Activated effector memory CD4-positive, alpha-beta T cell treated with Interleukin-2 at 50 U/mL for 16 hours (primary cell): ENCODE results near the gene ALDH6A1.

Experiments
- DNase-seq: peaks from one replicate; pipeline ENCODE4 v3.0.0-alpha.2; 2020

ALDH6A1 gene

GRCh38 chr14:74048281-74048680 lies 36.0 kb downstream of the ALDH6A1 start:
- DNase-seq = no peak

- no peak for DNase-seq
Measured at GRCh38 chr14:74045522-74045921, 38.7 kb downstream of the ALDH6A1 start.

- no peak for DNase-seq
Measured at GRCh38 chr14:74042296-74042695, 42.0 kb downstream of the ALDH6A1 start.

- DNase-seq = no peak
Measured at GRCh38 chr14:74038020-74038859, 46.0 kb downstream of the ALDH6A1 start.

- DNase-seq = no peak
Measured at GRCh38 chr14:74035556-74035955, 48.7 kb downstream of the ALDH6A1 start.

GRCh38 chr14:74034572-74034971 lies 49.7 kb downstream of the ALDH6A1 start:
- DNase-seq = no peak

- DNase-seq = no peak
Measured at GRCh38 chr14:74029136-74029535, 55.1 kb downstream of the ALDH6A1 start.

- no peak for DNase-seq
Measured at GRCh38 chr14:74022346-74022745, 61.9 kb downstream of the ALDH6A1 start.

GRCh38 chr14:74019408-74020137 lies 64.7 kb downstream of the ALDH6A1 start:
- no peak for DNase-seq

GRCh38 chr14:74018586-74019407 lies 65.5 kb downstream of the ALDH6A1 start, which contains the start of the genes BBOF1 and ENTPD5:
Gene BBOF1 (plus strand): TSS chr14:74019349. CDS start chr14:74019479, 130 bp downstream.
Gene ENTPD5 (minus strand): TSS chr14:74019288. CDS start chr14:73988102, 31,186 bp downstream.
- DNase-seq = peak; percentile 81

GRCh38 chr14:74018174-74018585 lies 66.1 kb downstream of the ALDH6A1 start:
- no peak for DNase-seq

GRCh38 chr14:74015963-74016362 lies 68.3 kb downstream of the ALDH6A1 start:
- DNase-seq = no peak

GRCh38 chr14:74015176-74015575 lies 69.1 kb downstream of the ALDH6A1 start:
- DNase-seq = no peak

- no peak for DNase-seq
Measured at GRCh38 chr14:74014299-74014698, 70.0 kb downstream of the ALDH6A1 start.

GRCh38 chr14:74008843-74009499 lies 75.3 kb downstream of the ALDH6A1 start:
- no peak for DNase-seq
